SU-DHL-6 (cell line): Measurements from ENCODE around the gene DAAM1.
A peak's percentile ranks its signal among the peaks of the same experiment; 100 is the strongest.

Experiments
- H2AFZ ChIP-seq: fragments of 200-600 bp; sonication (generic); 2 replicates; pipeline ENCODE4 v1.6.1; 2014; ENCODE audit warnings: low read depth, mild to moderate bottlenecking, moderate library complexity, mixed read lengths, antibody characterized with exemption, low read length; ENCODE audit not compliant: severe bottlenecking
- H3F3A ChIP-seq: fragments of 200-600 bp; shearing (Covaris generic); 2 replicates; pipeline ENCODE4 v1.6.0; 2016; ENCODE audit warnings: antibody characterized with exemption, mild to moderate bottlenecking; ENCODE audit not compliant: insufficient read depth
- H3K27ac ChIP-seq: fragments of 200-600 bp; sonication (generic); 2 replicates; pipeline ENCODE4 v1.5.1; 2016; ENCODE audit warnings: low read depth, mild to moderate bottlenecking, low read length, moderate library complexity, mixed read lengths
- H3K27me3 ChIP-seq: fragments of 200-600 bp; sonication (generic), shearing (Covaris generic); 2 replicates; pipeline ENCODE4 v1.6.0; 2014; ENCODE audit warnings: mild to moderate bottlenecking, low read length
- H3K36me3 ChIP-seq: fragments of 200-600 bp; sonication (generic); 2 replicates; pipeline ENCODE4 v1.6.1; 2014; ENCODE audit warnings: mild to moderate bottlenecking, low read length, mixed read lengths
- H3K4me2 ChIP-seq: fragments of 300-600, 200-600 bp; shearing (Covaris generic), sonication (generic); 2 replicates; pipeline ENCODE4 v1.6.0; 2014; ENCODE audit warnings: low read length, low read depth, mild to moderate bottlenecking; ENCODE audit not compliant: poor library complexity, severe bottlenecking
- H3K4me3 ChIP-seq: fragments of 200-600 bp; sonication (generic); 2 replicates; pipeline ENCODE4 v1.5.1; 2014; ENCODE audit warnings: antibody characterized with exemption, low read length, mild to moderate bottlenecking, mixed read lengths; ENCODE audit not compliant: insufficient read depth, poor library complexity, severe bottlenecking
- H3K79me2 ChIP-seq: fragments of 200-600 bp; sonication (generic); 2 replicates; pipeline ENCODE4 v1.6.1; 2014; ENCODE audit warnings: mild to moderate bottlenecking, low read length, moderate library complexity; ENCODE audit not compliant: insufficient read depth
- H3K9ac ChIP-seq: fragments of 200-600 bp; sonication (generic); 2 replicates; pipeline ENCODE4 v1.7.0; 2014; ENCODE audit warnings: mild to moderate bottlenecking, low read length
- H3K9me2 ChIP-seq: fragments of 200-600 bp; sonication (generic); replicated peaks from 2 replicates; pipeline ENCODE4 v1.6.1; 2014; ENCODE audit warnings: low read length; ENCODE audit not compliant: insufficient read depth
- H3K9me3 ChIP-seq: fragments of 200-600 bp; sonication (generic); 2 replicates; pipeline ENCODE4 v1.6.1; 2014; ENCODE audit warnings: low read length, mixed read lengths; ENCODE audit not compliant: insufficient read depth
- H4K20me1 ChIP-seq: fragments of 200-600 bp; sonication (generic); 2 replicates; pipeline ENCODE4 v1.6.1; 2014; ENCODE audit warnings: low read depth, mild to moderate bottlenecking, antibody characterized with exemption, low read length, moderate library complexity, mixed read lengths
- CTCF ChIP-seq: fragments of 200-600 bp; sonication (generic); IDR thresholded peaks from one replicate; pipeline ENCODE4 v1.5.1; 2017; ENCODE audit warnings: antibody characterized with exemption, mild to moderate bottlenecking, low read length, moderate library complexity; ENCODE audit not compliant: insufficient read depth, poor library complexity, severe bottlenecking
- EZH2phosphoT487 ChIP-seq: fragments of 200-600 bp; sonication (generic), shearing (Covaris generic); conservative IDR thresholded peaks from 2 replicates; pipeline ENCODE4 v1.6.1; 2018; ENCODE audit warnings: mild to moderate bottlenecking, antibody characterized with exemption, low read length, moderate library complexity, mixed read lengths

The DAAM1 gene

DNA sequence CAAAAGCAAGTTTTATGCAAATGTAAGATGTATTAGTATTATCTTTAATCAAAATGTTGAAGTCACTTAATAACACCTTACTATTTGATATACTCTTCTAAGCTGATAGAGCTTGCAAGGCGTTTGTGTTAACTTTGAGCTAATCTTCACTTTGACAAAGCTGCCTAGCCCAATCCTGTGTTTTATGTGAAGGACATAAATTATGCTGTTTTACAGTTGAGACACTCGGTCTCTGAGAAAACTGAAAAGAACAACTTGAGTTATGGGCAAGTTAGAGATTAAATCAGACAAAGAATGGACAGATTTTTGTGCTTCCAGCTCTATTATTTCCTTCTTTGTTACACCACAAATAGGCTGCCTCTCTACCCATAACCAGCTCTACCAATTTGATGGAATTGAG is 42.0 kb upstream of the DAAM1 start:
- Histone ChIP-seq H3K9me2 (no peaks in the 10 kb centered on the region), H3F3A (no peaks in the 10 kb centered on the region), H3K27me3 (no peaks in the 10 kb centered on the region), H3K4me3 (no peak overlapping the region), H3K9me3 (no peaks in the 10 kb centered on the region), H3K79me2 (no peaks in the 10 kb centered on the region), H2AFZ (no peak overlapping the region), H3K36me3 (no peaks in the 10 kb centered on the region), H3K27ac (no peak overlapping the region), H3K9ac (no peak overlapping the region), H4K20me1 (no peaks in the 10 kb centered on the region), H3K4me2 (no peak overlapping the region)
- TF ChIP-seq EZH2phosphoT487 (no peak), CTCF (no peak)

GRCh38 chr14:59147007-59147406 is 41.5 kb upstream of the DAAM1 start:
- Histone ChIP-seq H3K79me2 (no peaks in the 10 kb centered on the region), H3K36me3 (no peaks in the 10 kb centered on the region), H4K20me1 (no peaks in the 10 kb centered on the region), H3K4me2 (no peak overlapping the region), H3K9ac (no peak overlapping the region), H3K9me3 (no peaks in the 10 kb centered on the region), H3K9me2 (no peaks in the 10 kb centered on the region), H3K27me3 (no peaks in the 10 kb centered on the region), H3K4me3 (no peak overlapping the region), H3F3A (no peaks in the 10 kb centered on the region), H2AFZ (no peak overlapping the region), H3K27ac (no peak overlapping the region)
- TF ChIP-seq EZH2phosphoT487 (no peak), CTCF (no peak)

DNA sequence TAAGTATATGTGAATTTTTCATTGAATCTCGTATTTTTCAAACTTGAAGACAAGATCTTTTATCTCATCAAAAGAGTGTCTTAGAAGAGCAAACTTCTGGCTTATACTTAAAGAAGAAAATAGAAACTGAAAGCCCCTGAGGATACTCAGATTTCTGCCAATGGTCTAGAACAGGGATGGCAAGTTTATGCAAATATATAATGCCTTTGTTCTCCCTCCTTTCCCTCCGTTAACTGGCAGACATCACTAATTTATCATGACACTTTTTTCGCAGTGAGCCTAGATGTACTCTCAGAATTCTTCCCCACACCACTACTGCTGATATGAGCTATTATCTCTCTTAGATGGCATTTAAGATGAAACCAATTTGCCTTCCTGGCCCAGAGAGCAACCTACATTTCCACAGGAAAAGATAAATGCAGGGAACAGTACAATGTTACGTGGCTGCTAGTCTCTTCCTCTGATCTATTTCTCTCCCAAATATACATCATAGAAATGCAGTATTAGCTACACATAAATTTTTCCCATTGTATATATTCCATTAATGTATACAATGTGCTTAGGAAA is 40.0 kb upstream of the DAAM1 start:
- Histone ChIP-seq H3K27ac (no peak overlapping the region), H3K36me3 (no peaks in the 10 kb centered on the region), H3K79me2 (no peaks in the 10 kb centered on the region), H3K9me2 (no peaks in the 10 kb centered on the region), H3F3A (no peaks in the 10 kb centered on the region), H3K4me2 (peak overlapping the region; percentile 39), H4K20me1 (no peaks in the 10 kb centered on the region), H3K9ac (no peak overlapping the region), H2AFZ (no peak overlapping the region), H3K9me3 (no peaks in the 10 kb centered on the region), H3K27me3 (no peaks in the 10 kb centered on the region), H3K4me3 (no peak overlapping the region)
- TF ChIP-seq CTCF (no peak), EZH2phosphoT487 (no peak)

DNA sequence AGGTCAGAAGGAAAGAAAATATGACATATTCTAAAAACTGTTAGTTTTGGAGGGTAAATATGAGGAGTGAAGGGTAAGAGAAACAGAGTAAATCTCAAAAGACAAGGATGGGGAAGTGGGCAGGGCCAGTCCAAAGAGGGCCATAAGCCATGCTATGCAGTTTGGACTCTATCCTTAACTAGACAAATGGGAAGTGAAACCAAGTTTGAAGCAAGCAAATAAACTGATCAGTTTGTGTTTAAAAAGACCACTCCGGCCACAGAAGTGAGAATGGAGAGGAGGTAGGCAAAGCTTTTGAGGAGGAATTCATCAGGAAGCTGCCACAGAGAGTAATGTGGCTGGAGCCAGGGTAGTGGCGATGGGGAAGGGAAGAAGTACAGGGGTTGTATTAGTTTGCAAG is 37.5 kb upstream of the DAAM1 start:
- no peak overlapping the region for H3K9ac ChIP-seq
- H3K4me2 ChIP-seq = no peak overlapping the region
- no peaks in the 10 kb centered on the region for H4K20me1 ChIP-seq
- H2AFZ ChIP-seq = no peak overlapping the region
- H3K79me2 ChIP-seq = no peaks in the 10 kb centered on the region
- no peak overlapping the region for H3K4me3 ChIP-seq
- no peaks in the 10 kb centered on the region for H3K36me3 ChIP-seq
- no peak overlapping the region for H3K27ac ChIP-seq
- TF ChIP-seq CTCF (no peak), EZH2phosphoT487 (no peak)
- no peaks in the 10 kb centered on the region for H3F3A ChIP-seq
- no peaks in the 10 kb centered on the region for H3K9me3 ChIP-seq
- H3K9me2 ChIP-seq = no peaks in the 10 kb centered on the region
- H3K27me3 ChIP-seq = no peaks in the 10 kb centered on the region
